Smooth muscle cell of the pulmonary artery (primary cell): ENCODE measurements around the gene CAAP1. TPM values are rescaled to one million over a fixed set of nuclear protein-coding genes. Genes with fewer than 3 reads are reported as not detected.

Source experiments
- total RNA-seq: library from RNA; depleted of rRNA; stranded (reverse); fragments of >200 nt; gene quantifications from 2 replicates; pipeline ENCODE4 v1.2.3, GENCODE V29; 2014

Gene CAAP1, protein sequence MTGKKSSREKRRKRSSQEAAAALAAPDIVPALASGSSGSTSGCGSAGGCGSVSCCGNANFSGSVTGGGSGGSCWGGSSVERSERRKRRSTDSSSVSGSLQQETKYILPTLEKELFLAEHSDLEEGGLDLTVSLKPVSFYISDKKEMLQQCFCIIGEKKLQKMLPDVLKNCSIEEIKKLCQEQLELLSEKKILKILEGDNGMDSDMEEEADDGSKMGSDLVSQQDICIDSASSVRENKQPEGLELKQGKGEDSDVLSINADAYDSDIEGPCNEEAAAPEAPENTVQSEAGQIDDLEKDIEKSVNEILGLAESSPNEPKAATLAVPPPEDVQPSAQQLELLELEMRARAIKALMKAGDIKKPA
- total RNA-seq: 16.9 and 17.4 TPM in 2 replicates

DNA sequence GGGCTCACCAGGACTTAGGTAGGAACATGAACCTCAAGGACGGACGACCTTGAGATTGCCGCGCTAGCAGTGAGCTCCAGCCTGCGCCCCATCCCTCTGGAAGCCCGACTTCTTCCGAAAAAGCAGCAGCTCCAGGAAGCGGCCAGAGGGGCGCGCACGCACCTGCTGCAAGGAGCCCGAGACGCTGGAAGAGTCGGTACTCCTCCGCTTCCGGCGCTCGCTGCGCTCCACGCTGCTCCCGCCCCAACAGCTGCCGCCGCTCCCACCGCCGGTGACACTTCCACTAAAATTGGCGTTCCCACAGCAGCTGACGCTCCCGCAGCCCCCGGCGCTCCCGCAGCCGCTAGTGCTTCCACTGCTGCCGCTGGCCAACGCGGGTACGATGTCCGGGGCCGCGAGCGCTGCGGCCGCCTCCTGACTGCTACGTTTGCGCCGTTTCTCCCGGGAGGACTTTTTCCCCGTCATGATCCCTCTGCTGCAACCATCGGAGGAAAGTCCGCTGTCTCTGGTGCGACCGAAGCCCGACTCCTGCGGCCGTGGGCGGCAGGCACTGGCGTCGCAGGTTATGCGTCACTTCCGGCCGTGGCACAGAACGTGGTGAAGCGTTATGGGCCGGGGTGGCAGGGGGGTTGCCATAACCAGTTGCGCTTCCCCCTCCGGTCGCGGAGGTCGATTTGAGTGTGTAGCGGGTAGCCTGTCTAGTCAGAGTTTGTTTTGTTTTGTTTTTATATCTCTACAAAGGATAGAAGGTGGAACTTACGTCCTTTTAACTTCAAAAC is at the start of gene CAAP1:
CAAP1 (minus strand) TSS at position 552 of the 779 bp plus-strand sequence; CDS start at position 465, 87 bp downstream.

Other genes with a start within 250 kb of the CAAP1 start
- 45.4 and 47.8 TPM in 2 replicates for gene PLAA, start 54.4 kb upstream of the CAAP1 start, total RNA-seq
- gene IFT74, start 63.6 kb upstream of the CAAP1 start, total RNA-seq: 9.4 and 12.1 TPM in 2 replicates
- gene LRRC19, start 112.9 kb upstream of the CAAP1 start, total RNA-seq: not detected in 2 replicates
- 3.4 and 15.5 TPM in 2 replicates for gene TEK, start 216.4 kb upstream of the CAAP1 start, total RNA-seq